IMR-90 (cell line): Measurements from ENCODE around the gene POLR1D. TPM values are rescaled to one million over a fixed set of nuclear protein-coding genes. Genes with fewer than 3 reads are reported as not detected.

Experiments used
- ATAC-seq: fragments of 200-7000 bp; cut with Tn5 transposase; 2 replicates; pipeline ENCODE4 v1.9.1; 2020; ENCODE audit warnings: low read depth, mild to moderate bottlenecking, moderate library complexity
- BruUV-seq: library from RNA; stranded (reverse); fragments of 400-500 nt; replicated peaks from 2 replicates; lab custom pipeline; 2021; lab: Mats Ljungman, UMichigan
- CTCF ChIA-PET: fragments of 300-600 bp; formaldehyde crosslinking; extraction: SDS; loops from one replicate; lab custom pipeline; 2021; ENCODE audit warnings: antibody characterized with exemption; lab: Yijun Ruan, JAX
- POLR2A ChIA-PET: fragments of 300-600 bp; sonication (Branson Sonifier 250); formaldehyde crosslinking; loops from one replicate; lab custom pipeline; 2022; ENCODE audit warnings: antibody characterized with exemption; ENCODE audit not compliant: unreplicated experiment; lab: Charles Lee
- DNase-seq: peaks from one replicate; pipeline ENCODE4 v3.0.0; 2013
- H2AFZ ChIP-seq: replicated peaks from 2 replicates; pipeline ENCODE3; 2013; ENCODE audit warnings: low read length, mild to moderate bottlenecking; ENCODE audit not compliant: poor library complexity
- H2AK5ac ChIP-seq: 2 replicates; pipeline ENCODE4 v1.6.1; 2013; ENCODE audit warnings: low read depth, low read length, inconsistent platforms
- H2AK9ac ChIP-seq: replicated peaks from 2 replicates; pipeline ENCODE3; 2013; ENCODE audit warnings: mild to moderate bottlenecking, low read depth, low read length, moderate library complexity; ENCODE audit not compliant: poor library complexity
- H2BK120ac ChIP-seq: 2 replicates; pipeline ENCODE4 v1.6.1; 2013; ENCODE audit warnings: low read depth, low read length, inconsistent platforms
- H2BK15ac ChIP-seq: 3 replicates; pipeline ENCODE4 v1.6.1; 2013; ENCODE audit warnings: low read depth, low read length, inconsistent platforms
- H2BK20ac ChIP-seq: 2 replicates; pipeline ENCODE4 v1.6.1; 2013; ENCODE audit warnings: low read depth, mild to moderate bottlenecking, inconsistent platforms, low read length, moderate library complexity
- H2BK5ac ChIP-seq: 2 replicates; pipeline ENCODE4 v1.6.1; 2013; ENCODE audit warnings: mild to moderate bottlenecking, low read depth, low read length, inconsistent platforms; ENCODE audit not compliant: poor library complexity, severe bottlenecking
- H3K14ac ChIP-seq: replicated peaks from 2 replicates; pipeline ENCODE4 v1.6.1; 2013; ENCODE audit warnings: low read depth, low read length, inconsistent platforms
- H3K18ac ChIP-seq: 2 replicates; pipeline ENCODE4 v1.6.1; 2013; ENCODE audit warnings: low read depth, low read length, control low read depth
- H3K23ac ChIP-seq: 2 replicates; pipeline ENCODE4 v1.6.1; 2013; ENCODE audit warnings: low read depth, low read length, inconsistent platforms
- H3K27ac ChIP-seq: 2 replicates; pipeline ENCODE4 v1.5.1; 2013; ENCODE audit warnings: mild to moderate bottlenecking, control low read depth, low read length; ENCODE audit not compliant: insufficient read depth
- H3K27me3 ChIP-seq: 2 replicates; pipeline ENCODE4 v1.6.1; 2013; ENCODE audit warnings: low read length; ENCODE audit not compliant: control insufficient read depth, insufficient read depth
- H3K36me3 ChIP-seq: 2 replicates; pipeline ENCODE4 v1.6.1; 2013; ENCODE audit warnings: low read length, mixed read lengths; ENCODE audit not compliant: control insufficient read depth, insufficient read depth
- H3K4ac ChIP-seq: 2 replicates; pipeline ENCODE4 v1.6.1; 2013; ENCODE audit warnings: low read depth, low read length, inconsistent platforms
- H3K4me1 ChIP-seq: 2 replicates; pipeline ENCODE4 v1.6.1; 2013; ENCODE audit warnings: low read length, mixed read lengths; ENCODE audit not compliant: control insufficient read depth, insufficient read depth
- H3K4me2 ChIP-seq: 2 replicates; pipeline ENCODE4 v1.6.1; 2013; ENCODE audit warnings: low read depth, mild to moderate bottlenecking, control low read depth, low read length, moderate library complexity
- H3K4me3 ChIP-seq: 2 replicates; pipeline ENCODE4 v1.5.1; 2013; ENCODE audit warnings: low read depth, mild to moderate bottlenecking, control low read depth, low read length, moderate library complexity; ENCODE audit not compliant: insufficient read depth
- H3K56ac ChIP-seq: 2 replicates; pipeline ENCODE4 v1.6.1; 2013; ENCODE audit warnings: low read length, inconsistent platforms; ENCODE audit not compliant: insufficient read depth; ENCODE audit errors: extremely low read depth
- H3K79me1 ChIP-seq, 2 experiments: 2 replicates each; pipeline ENCODE4 v1.6.1; 2013; ENCODE audit warnings: low read length in 2 of 2, inconsistent platforms in 1 of 2, low read depth in 1 of 2
- H3K9ac ChIP-seq: 2 replicates; pipeline ENCODE4 v1.6.1; 2013; ENCODE audit warnings: low read depth, low read length, control low read depth
- H3K9me1 ChIP-seq: 2 replicates; pipeline ENCODE4 v1.6.1; 2013; ENCODE audit warnings: low read length, inconsistent platforms; ENCODE audit not compliant: insufficient read depth
- H3K9me3 ChIP-seq: 2 replicates; pipeline ENCODE4 v1.6.1; 2013; ENCODE audit warnings: low read length; ENCODE audit not compliant: control insufficient read depth, insufficient read depth
- H4K20me1 ChIP-seq: 2 replicates; pipeline ENCODE4 v1.6.1; 2013; ENCODE audit warnings: low read length, inconsistent platforms; ENCODE audit not compliant: insufficient read depth
- H4K5ac ChIP-seq: 2 replicates; pipeline ENCODE4 v1.6.1; 2013; ENCODE audit warnings: mild to moderate bottlenecking, low read depth, low read length, control low read depth
- H4K8ac ChIP-seq, 2 experiments: 2 replicates each; pipeline ENCODE4 v1.6.1; 2013; ENCODE audit warnings: low read depth in 2 of 2, low read length in 2 of 2, control low read depth in 1 of 2, inconsistent platforms in 1 of 2
- H4K91ac ChIP-seq: 2 replicates; pipeline ENCODE4 v1.6.1; 2013; ENCODE audit warnings: low read depth, low read length, inconsistent platforms; ENCODE audit not compliant: insufficient read depth
- CHD1 ChIP-seq: IDR thresholded peaks from 2 replicates; pipeline ENCODE4 v1.6.1; 2012; ENCODE audit warnings: low read depth, low read length, improper control_type of control experiment
- MXI1 ChIP-seq: IDR thresholded peaks from 2 replicates; pipeline ENCODE4 v1.6.1; 2012; ENCODE audit warnings: low read depth, mild to moderate bottlenecking, low read length, moderate library complexity, borderline replicate concordance
- NFE2L2 ChIP-seq: fragments of 150-350 bp; IDR thresholded peaks from 2 replicates; pipeline ENCODE4 v1.6.1; 2016; ENCODE audit warnings: low read depth, mild to moderate bottlenecking, low read length
- POLR2A ChIP-seq: IDR thresholded peaks from 2 replicates; pipeline ENCODE4 v1.6.1; 2012; ENCODE audit warnings: mild to moderate bottlenecking, low read depth, low read length
- RAD21 ChIP-seq: IDR thresholded peaks from 2 replicates; pipeline ENCODE4 v1.6.1; 2012; ENCODE audit warnings: low read length, improper control_type of control experiment
- RCOR1 ChIP-seq: IDR thresholded peaks from 2 replicates; pipeline ENCODE4 v1.6.1; 2012; ENCODE audit warnings: mild to moderate bottlenecking, low read length, improper control_type of control experiment; ENCODE audit not compliant: insufficient replicate concordance
- RFX5 ChIP-seq: IDR thresholded peaks from 2 replicates; pipeline ENCODE4 v1.8.0; 2012; ENCODE audit warnings: low read depth, mild to moderate bottlenecking, low read length, moderate library complexity
- WGBS, 2 experiments: methylation state at CpG; one replicate each; pipeline versions ENCODE4 v1.1.5 to v1.1.7; 2013; ENCODE audit warnings: missing lambda C conversion rate in 2 of 2; ENCODE audit not compliant: insufficient read length in 1 of 2; ENCODE audit errors: extremely low coverage in 2 of 2; 5-methylcytosine and 5-hydroxymethylcytosine counted together
- dilution Hi-C: fragments of 300-500 bp; cut with HindIII; formaldehyde crosslinking; loops from one replicate; pipeline ENCODE4 v1.14.3; 2018; ENCODE audit warnings: low sequenced_read_pairs; ENCODE audit not compliant: unreplicated experiment
- in situ Hi-C: fragments of 300-500 bp; cut with MboI; formaldehyde crosslinking; loops from 3 replicates; pipeline ENCODE4 v1.14.3; 2019; ENCODE audit warnings: low sequenced_read_pairs, inconsistent platforms, mixed read lengths
- intact Hi-C: fragments of 100-400 bp; cut with micrococcal nuclease; formaldehyde crosslinking; loops from 2 replicates; pipeline ENCODE4 v1.10.0; 2022
- polyA plus RNA-seq, 3 experiments: library from polyadenylated mRNA; depleted of rRNA; stranded (reverse); fragments of >200 nt; gene quantifications; 2 replicates each; pipeline ENCODE4 v1.2.3, GENCODE V29; 2012; ENCODE audit warnings: low replicate concordance in 1 of 3
- total RNA-seq: library from RNA; depleted of rRNA; stranded (reverse); fragments of >200 nt; gene quantifications from 2 replicates; pipeline ENCODE4 v1.2.3, GENCODE V29; 2012

POLR1D gene
- total and polyA plus RNA-seq, 2 of the 4 experiments (the other 2 are of a cell fraction): 65.4 to 110 TPM

DNA sequence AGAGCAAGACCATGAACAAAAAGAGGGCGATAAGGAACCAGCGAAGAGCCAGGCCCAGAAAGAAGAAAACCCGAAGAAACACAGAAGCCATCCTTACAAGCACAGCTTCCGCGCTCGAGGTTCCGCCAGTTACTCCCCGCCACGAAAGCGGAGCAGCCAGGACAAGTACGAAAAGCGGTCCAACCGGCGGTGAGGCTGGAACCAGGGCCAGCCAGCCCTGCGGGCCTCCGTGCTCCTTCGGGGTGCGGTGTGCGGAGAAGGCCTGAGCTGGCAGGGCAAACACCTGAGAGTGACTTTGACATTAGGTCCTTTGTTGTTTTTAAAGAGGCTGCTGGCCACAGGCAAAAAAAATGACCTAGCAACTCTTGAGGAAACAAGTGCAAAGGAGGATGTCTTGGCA, 44.1 kb downstream of the POLR1D start:
- Histone ChIP-seq H3K9me3 (no peaks in the 10 kb centered on the region), H3K56ac (no peak overlapping the region), H3K36me3 (peaks cover 9% of the 10 kb centered on the region; the same call in 1 of the 2 replicates), H2BK20ac (no peak overlapping the region), H2BK120ac (no peak overlapping the region), H2AFZ (no peak overlapping the region), H2BK5ac (no peak overlapping the region), H3K4me1 (no peaks in the 10 kb centered on the region), H3K79me1 (peaks cover 12 to 13% of the 10 kb centered on the region in 2 experiments; a peak in 2 of 4 replicates), H4K91ac (no peak overlapping the region), H3K9ac (no peak overlapping the region), H3K4me3 (no peak overlapping the region), H4K20me1 (no peaks in the 10 kb centered on the region), H3K9me1 (peaks cover 3% of the 10 kb centered on the region; the same call in 1 of the 2 replicates), H3K4me2 (no peak overlapping the region), H3K4ac (no peak overlapping the region), H3K18ac (no peak overlapping the region), H2BK15ac (no peak overlapping the region), H2AK5ac (no peak overlapping the region), H3K23ac (no peak overlapping the region), H2AK9ac (no peak overlapping the region), H3K27ac (no peak overlapping the region), H4K5ac (no peak overlapping the region), H3K27me3 (no peaks in the 10 kb centered on the region), H3K14ac (no peak overlapping the region), H4K8ac (no peak overlapping the region)
- ATAC-seq (no peak), DNase-seq (no peak)
- BruUV-seq: no TSS peak
- intact Hi-C loops: loop anchor here (2.0 kb wide), 1 partner anchor 45 kb away; the partner anchor contains the start of genes LNX2 and POLR1D
- TF ChIP-seq RFX5 (no peak), NFE2L2 (no peak), POLR2A (no peak), MXI1 (no peak), CHD1 (no peak), RCOR1 (no peak), RAD21 (no peak)
- WGBS, 2 experiments: 87% methylated on average over 13 of the region's 19 CpGs; no CpG with 5 or more reads in 1 of the 2 experiments
- in situ Hi-C loops: no loop called here
- ChIA-PET CTCF (no interaction called here), POLR2A (no interaction called here)
- dilution Hi-C loops: no loop called here
